Thyroid gland (tissue), 4 donors: ENCODE data around the gene CCDC178.

ENCODE experiments used
- POLR2A ChIP-seq, 2 donors: fragments of 450-650 bp; IDR thresholded peaks; one replicate each; pipeline ENCODE4 v1.6.1; 2017; ENCODE audit warnings: antibody characterized with exemption in 2 of 2, mild to moderate bottlenecking in 2 of 2, moderate library complexity in 1 of 2
- TF ChIP-seq, protein P1 (sequence below), 6 experiments: fragments of 200-600 bp in 3 of 6; fragments of 450-650 bp in 3 of 6; sonication (generic) in 3 of 6; IDR thresholded peaks; one replicate each; pipeline ENCODE4 v1.5.1; 2016 to 2019; ENCODE audit warnings: antibody characterized with exemption in 6 of 6, mild to moderate bottlenecking in 2 of 6, inconsistent platforms in 1 of 6, moderate library complexity in 1 of 6

DNA sequence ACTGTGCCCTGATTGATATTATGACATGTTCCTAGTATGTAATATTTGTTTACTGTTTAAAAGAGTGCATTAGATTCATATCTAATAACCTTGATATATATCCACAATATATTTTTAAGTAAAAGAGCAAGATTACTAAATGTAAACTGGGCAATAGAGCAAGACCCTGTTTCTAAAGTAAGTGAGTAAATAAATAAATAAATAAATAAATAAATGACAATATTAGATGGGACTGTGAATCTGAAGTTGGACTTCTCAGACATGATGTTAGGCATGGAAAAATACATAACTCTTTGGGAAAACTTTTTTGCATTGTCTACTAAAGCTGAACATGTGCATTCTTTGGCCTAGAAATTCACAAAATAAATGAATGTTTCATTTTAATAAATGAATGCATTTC, 164.7 kb downstream of the CCDC178 start:
- no peak for TF ChIP-seq POLR2A (IDR thresholded peaks at IDR 0.05)
- TF ChIP-seq, protein P1, sequence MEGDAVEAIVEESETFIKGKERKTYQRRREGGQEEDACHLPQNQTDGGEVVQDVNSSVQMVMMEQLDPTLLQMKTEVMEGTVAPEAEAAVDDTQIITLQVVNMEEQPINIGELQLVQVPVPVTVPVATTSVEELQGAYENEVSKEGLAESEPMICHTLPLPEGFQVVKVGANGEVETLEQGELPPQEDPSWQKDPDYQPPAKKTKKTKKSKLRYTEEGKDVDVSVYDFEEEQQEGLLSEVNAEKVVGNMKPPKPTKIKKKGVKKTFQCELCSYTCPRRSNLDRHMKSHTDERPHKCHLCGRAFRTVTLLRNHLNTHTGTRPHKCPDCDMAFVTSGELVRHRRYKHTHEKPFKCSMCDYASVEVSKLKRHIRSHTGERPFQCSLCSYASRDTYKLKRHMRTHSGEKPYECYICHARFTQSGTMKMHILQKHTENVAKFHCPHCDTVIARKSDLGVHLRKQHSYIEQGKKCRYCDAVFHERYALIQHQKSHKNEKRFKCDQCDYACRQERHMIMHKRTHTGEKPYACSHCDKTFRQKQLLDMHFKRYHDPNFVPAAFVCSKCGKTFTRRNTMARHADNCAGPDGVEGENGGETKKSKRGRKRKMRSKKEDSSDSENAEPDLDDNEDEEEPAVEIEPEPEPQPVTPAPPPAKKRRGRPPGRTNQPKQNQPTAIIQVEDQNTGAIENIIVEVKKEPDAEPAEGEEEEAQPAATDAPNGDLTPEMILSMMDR (IDR thresholded peaks at IDR 0.05), result no peak
